ENCODE measurements around the gene MEPCE. TPM values are rescaled to one million over a fixed set of nuclear protein-coding genes. Genes with fewer than 3 reads are reported as not detected.

The MEPCE gene
- total RNA-seq, 2 experiments from 2014 or later = 42.4 to 50.2 TPM

DNA sequence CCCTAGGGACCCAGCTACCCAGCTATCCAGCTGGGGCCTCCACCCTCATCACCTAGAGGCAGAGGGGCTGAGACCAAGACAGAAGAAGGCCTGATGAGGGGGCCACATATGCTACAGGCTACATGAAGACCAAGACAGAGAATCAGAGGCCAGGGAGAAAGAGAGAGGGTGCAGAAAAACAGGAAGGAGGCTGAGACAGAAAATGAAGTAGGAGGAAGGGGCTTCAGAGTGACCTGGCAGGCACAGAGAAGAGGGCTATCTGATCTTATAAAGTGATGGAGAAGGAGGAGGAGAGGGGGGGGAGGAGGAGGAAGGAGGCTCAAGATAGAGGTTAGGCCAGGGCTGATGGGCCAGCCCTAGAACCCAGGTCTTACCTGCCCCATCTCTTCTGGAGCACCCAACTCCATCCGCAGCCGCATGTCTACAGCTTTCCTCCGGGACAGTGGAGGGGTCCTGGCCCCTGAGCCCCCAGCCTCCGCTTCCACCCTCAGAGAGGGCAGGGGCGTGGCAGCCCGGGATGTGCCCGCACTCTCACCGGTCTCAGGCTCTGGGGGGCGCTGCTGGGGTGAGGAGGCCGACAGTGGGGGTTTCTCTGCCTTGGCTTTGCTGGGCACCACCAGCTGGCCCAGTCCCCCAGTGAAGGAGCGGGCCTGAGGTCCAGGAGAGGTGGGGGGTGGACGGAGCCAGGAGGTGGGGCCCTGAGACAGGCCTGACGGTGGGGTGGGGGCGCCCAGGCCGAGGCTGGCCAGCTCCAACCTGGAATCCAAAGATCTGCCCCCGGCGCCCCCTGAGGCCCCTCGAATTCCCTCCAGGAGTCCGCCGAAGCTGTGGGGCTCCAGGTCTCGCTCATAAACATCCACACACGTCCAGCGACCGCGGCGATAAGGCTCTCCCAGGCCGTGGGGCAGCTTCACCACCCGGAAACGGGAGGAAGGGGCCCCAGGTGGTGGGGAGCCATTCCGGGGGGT is 47.6 kb downstream of the MEPCE start:
- peaks cover 42% of the 10 kb centered on the region for H3K4me1 Mint-ChIP-seq
- DNase-seq = peak; percentile 78

DNA sequence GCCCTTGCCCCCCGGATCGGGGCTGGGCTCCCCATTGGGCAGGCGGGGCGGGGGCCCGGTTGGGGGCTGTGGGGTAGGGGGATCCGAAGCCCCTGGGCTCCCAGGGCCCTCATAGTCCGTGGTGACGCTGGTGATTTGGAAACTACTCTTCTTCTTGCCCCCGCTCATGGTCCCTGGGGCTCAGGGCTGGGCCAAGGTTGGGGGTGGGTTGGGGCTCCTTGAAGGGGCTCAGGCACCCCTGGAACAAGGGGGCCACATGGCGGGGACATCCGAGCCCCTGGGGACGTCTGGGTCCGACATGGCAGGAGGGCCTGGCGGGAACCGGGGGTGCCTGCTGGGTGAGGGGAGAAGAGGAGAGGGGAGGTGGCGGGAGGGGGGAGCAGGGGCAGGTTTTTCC is 48.2 kb downstream of the MEPCE start:
- DNase-seq (peak; percentile 53), ATAC-seq (no peak)
- Mint-ChIP-seq H3K27ac (peak overlapping the region; percentile 90), H3K4me1 (peaks cover 46% of the 10 kb centered on the region), H3K4me3 (peak overlapping the region; percentile 95), H3K36me3 (peaks cover 37% of the 10 kb centered on the region), H3K27me3 (no peaks in the 10 kb centered on the region), H3K9me3 (ENCODE audit: low read depth) (no peaks in the 10 kb centered on the region)
- CTCF ChIA-PET = interaction anchor here (0.7 to 9.4 kb wide), 19 partner anchors 9 to 127 kb away, joined by 3 to 102 read pairs (median 5); partner anchors contain the start of genes AGFG2, FBXO24, LRCH4 and ZCWPW1

More for the DNA sequence above, 47.6 kb downstream of the MEPCE start:
- H3K9me3 Mint-ChIP-seq (ENCODE audit: low read depth) = no peaks in the 10 kb centered on the region
- H3K27ac Mint-ChIP-seq = peak overlapping the region; percentile 69
- H3K4me3 Mint-ChIP-seq = peak overlapping the region; percentile 95
- CTCF ChIA-PET = interaction anchor here (0.7 to 9.4 kb wide), 18 partner anchors 9 to 128 kb away, joined by 3 to 102 read pairs (median 5); partner anchors contain the start of genes AGFG2, FBXO24, LRCH4 and ZCWPW1
- no peak for ATAC-seq
- peaks cover 37% of the 10 kb centered on the region for H3K36me3 Mint-ChIP-seq
- no peaks in the 10 kb centered on the region for H3K27me3 Mint-ChIP-seq

DNA sequence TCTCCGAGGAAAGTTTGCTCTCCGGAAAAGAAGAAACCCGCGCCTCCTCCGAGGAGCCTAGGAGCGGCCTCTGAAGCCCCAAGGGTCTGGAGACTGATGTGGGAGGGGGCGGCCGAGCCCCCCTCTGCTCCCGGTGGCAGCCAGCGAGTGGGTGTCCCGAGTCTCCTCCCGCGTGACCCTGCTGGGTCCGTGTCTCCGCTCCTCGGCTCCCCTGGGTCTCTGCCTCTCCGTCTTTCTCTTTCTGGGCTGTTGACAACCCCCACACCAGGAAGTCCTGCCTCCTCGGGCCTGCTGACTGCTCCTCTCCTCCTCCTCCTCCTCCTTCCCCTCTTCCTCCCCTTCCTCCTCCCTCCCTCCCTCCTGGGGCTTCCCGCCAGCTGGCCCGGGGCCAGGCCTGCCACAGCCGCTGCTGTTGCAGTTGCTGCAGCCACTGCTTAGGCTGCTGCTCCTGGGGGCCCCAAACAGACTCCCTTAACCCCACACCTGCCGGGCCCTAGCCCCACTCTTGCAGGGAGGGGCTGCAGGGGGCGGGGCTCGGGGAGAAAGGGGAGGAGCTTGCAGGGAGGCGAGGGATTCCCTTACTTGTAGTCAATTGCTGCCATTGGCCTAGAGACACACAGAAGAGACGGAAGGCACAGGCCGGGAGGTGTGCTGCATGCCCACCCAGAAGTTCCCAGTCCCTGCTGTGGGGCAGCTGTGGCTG is 49.5 kb downstream of the MEPCE start, which contains the start of gene TSC22D4:
Gene TSC22D4, minus strand, starts transcription at position 257 of the 703 bp plus-strand sequence. CDS start 1,176 bp downstream, outside the sequence.
- Mint-ChIP-seq H3K27ac (peak within 1 kb of the TSS; percentile 90), H3K4me3 (peak within 1 kb of the TSS; percentile 95), H3K4me1 (peaks cover 38% of the 10 kb centered on the region), H3K27me3 (no peaks in the 10 kb centered on the region), H3K9me3 (ENCODE audit: low read depth) (no peaks in the 10 kb centered on the region), H3K36me3 (peaks cover 31% of the 10 kb centered on the region)
- peak; percentile 97 for DNase-seq
- CTCF ChIA-PET = interaction anchor here (0.8 to 9.4 kb wide), 19 partner anchors 10 to 374 kb away, joined by 3 to 102 read pairs (median 5); partner anchors contain the start of genes FBXO24, LRCH4 and SLC12A9
- peak; percentile 81 for ATAC-seq

DNA sequence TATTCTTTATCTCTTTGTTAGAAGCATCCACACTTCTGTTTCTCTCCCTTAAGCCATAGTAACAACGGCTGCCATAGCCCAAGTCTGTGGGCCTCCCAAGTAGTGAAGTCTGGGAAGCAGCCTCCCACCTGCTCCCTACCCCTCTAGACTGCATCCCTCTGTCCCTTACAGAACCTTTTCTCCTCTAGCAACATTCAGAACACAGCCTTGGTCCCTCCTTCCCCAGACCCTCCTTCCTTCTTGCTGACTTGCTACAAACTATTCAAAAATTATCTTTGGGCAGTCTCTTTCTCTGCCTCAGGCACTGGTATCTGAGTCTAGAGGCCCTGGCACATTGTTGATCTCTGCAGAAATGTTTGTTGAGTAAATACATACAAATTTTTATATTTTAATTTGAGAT is 51.8 kb downstream of the MEPCE start:
- ATAC-seq = no peak
- Mint-ChIP-seq H3K36me3 (peaks cover 14% of the 10 kb centered on the region), H3K9me3 (ENCODE audit: low read depth) (no peaks in the 10 kb centered on the region), H3K4me1 (peaks cover 18% of the 10 kb centered on the region), H3K4me3 (no peak overlapping the region), H3K27ac (peak overlapping the region; percentile 42), H3K27me3 (no peaks in the 10 kb centered on the region)
- no peak for DNase-seq
- CTCF ChIA-PET = interaction anchor here (1.0 to 9.4 kb wide), 9 partner anchors 12 to 152 kb away, joined by 3 to 102 read pairs (median 8); partner anchors contain the start of genes AGFG2 and ZCWPW1

DNA sequence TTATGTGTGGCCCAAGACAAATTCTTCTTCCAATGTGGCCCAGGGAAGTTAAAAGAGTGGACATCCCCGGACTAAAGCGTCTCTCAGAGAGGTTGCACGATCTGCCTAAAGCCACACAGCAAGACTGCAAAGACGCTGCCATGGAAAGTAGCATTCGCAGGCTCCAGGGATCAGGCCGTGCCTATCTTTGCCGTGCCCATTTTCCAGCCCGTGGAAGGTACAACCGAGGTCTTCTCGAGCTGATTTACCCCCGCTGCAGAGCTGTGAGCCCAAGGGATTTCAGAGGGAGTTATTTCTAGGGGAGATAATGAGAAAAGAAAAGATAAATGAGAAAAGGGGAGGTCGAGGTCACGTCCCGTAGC is 53.1 kb downstream of the MEPCE start:
- Mint-ChIP-seq H3K4me3 (peak overlapping the region; percentile 72), H3K27ac (peak overlapping the region; percentile 59), H3K9me3 (ENCODE audit: low read depth) (no peaks in the 10 kb centered on the region), H3K4me1 (peaks cover 10% of the 10 kb centered on the region), H3K27me3 (no peaks in the 10 kb centered on the region), H3K36me3 (peaks cover 5% of the 10 kb centered on the region)
- ATAC-seq = no peak
- no peak for DNase-seq
- CTCF ChIA-PET = interaction anchor here (0.8 to 9.4 kb wide), 34 partner anchors 9 to 144 kb away, joined by 3 to 102 read pairs (median 5); partner anchors contain the start of genes AGFG2, FBXO24, LRCH4 and ZCWPW1

DNA sequence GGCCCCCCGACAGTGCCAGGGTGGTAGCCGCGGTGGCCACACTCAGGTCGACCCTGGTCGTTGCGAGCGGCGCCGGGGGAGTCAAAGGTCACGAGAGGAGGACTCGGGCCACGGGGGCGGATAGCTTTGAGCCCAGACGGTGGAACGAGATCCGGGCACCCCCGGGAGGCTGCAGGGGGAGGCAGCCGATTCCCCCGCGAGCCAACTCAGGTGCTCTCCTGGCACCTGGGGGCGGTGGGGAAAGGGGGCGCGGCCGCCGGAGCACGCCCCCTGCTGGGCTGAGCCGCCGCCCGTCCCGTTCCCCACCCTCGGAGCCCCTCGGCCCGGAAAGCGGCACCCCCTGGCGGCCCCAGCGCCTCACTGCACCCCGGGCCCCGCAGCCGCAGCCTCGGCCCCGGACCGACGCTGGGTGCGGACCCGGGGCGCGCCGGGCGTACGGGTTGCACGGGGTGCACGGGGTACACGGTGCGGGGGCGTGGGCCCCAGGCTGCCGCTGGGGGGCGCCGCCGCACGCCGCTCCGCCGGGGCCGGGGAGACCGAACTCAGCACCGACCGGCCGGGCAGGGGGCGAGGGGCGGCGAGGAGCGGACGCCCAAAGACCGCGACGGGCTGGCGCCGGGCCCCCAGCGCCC is 53.6 kb downstream of the MEPCE start:
- H3K27me3 Mint-ChIP-seq = no peaks in the 10 kb centered on the region
- H3K4me1 Mint-ChIP-seq = peaks cover 10% of the 10 kb centered on the region
- CTCF ChIA-PET = interaction anchor here (0.8 to 9.4 kb wide), 32 partner anchors 9 to 143 kb away, joined by 3 to 102 read pairs (median 5); partner anchors contain the start of genes AGFG2, FBXO24, LRCH4 and ZCWPW1
- ATAC-seq = peak; percentile 58
- H3K4me3 Mint-ChIP-seq = peak overlapping the region; percentile 72
- peaks cover 3% of the 10 kb centered on the region for H3K36me3 Mint-ChIP-seq
- no peaks in the 10 kb centered on the region for H3K9me3 Mint-ChIP-seq (ENCODE audit: low read depth)
- no peak overlapping the region for H3K27ac Mint-ChIP-seq
- DNase-seq = peak; percentile 80

Other genes starting within 250 kb of the MEPCE start
- 10 to 100 TPM; 45.2 to 63.2 TPM for gene PVRIG, start 209.9 kb upstream of the MEPCE start, total RNA-seq
- not detected for gene SPDYE3, start 122.1 kb upstream of the MEPCE start, total RNA-seq
- gene PILRB, start 71.7 kb upstream of the MEPCE start, total RNA-seq = 10 to 100 TPM; 46.0 to 67.8 TPM
- gene PILRA, start 56.3 kb upstream of the MEPCE start, total RNA-seq = 1 to 10 TPM; 1.3 to 3.4 TPM
- gene ZCWPW1, start 1.1 kb upstream of the MEPCE start, total RNA-seq = 1 to 10 TPM; 2.6 to 3.3 TPM
- 100 to 1,000 TPM in 1 of 2 experiments, 10 to 100 TPM in 1; 77.6 to 101 TPM for gene PPP1R35, start 6.7 kb downstream of the MEPCE start, total RNA-seq
- gene SPACDR, start 34.4 kb downstream of the MEPCE start, total RNA-seq = 1 to 10 TPM; 3.8 to 5.0 TPM
- gene TSC22D4, start 49.4 kb downstream of the MEPCE start, total RNA-seq = 100 to 1,000 TPM; 128 to 144 TPM
- under 1 TPM; 0.07 to 0.12 TPM for gene NYAP1, start 54.1 kb downstream of the MEPCE start, total RNA-seq
- 10 to 100 TPM; 61.4 to 82.5 TPM for gene AGFG2, start 109.4 kb downstream of the MEPCE start, total RNA-seq
- gene SAP25, start 144.1 kb downstream of the MEPCE start, total RNA-seq = 10 to 100 TPM; 18.2 to 26.3 TPM
- 100 to 1,000 TPM; 155 to 178 TPM for gene LRCH4, start 156.3 kb downstream of the MEPCE start, total RNA-seq
- 1 to 10 TPM in 1 of 2 experiments, under 1 TPM in 1; 0.80 to 1.3 TPM for gene FBXO24, start 156.5 kb downstream of the MEPCE start, total RNA-seq
- 10 to 100 TPM in 1 of 2 experiments, 1 to 10 TPM in 1; 9.2 to 11.6 TPM for gene PCOLCE, start 172.5 kb downstream of the MEPCE start, total RNA-seq
- gene MOSPD3, start 182.7 kb downstream of the MEPCE start, total RNA-seq = 10 to 100 TPM; 22.2 to 28.8 TPM
- gene TFR2, start 211.7 kb downstream of the MEPCE start, total RNA-seq = 10 to 100 TPM; 11.1 to 18.6 TPM
- gene ACTL6B, start 226.6 kb downstream of the MEPCE start, total RNA-seq = not detected
- 100 to 1,000 TPM; 243 to 271 TPM for gene GNB2, start 243.9 kb downstream of the MEPCE start, total RNA-seq

Data from activated CD8-positive, alpha-beta memory T cell treated with anti-CD3 and anti-CD28 coated beads, Interleukin-2, amount 10 ng/mL, durations not matched to agents 7 days and 5 days (primary cell).